Measurements from ENCODE around the gene DOCK2. TPM values are rescaled to one million over a fixed set of nuclear protein-coding genes. Genes with fewer than 3 reads are reported as not detected.

The DOCK2 gene
- total and polyA plus RNA-seq, 2 donors (not counting 1 experiment from before 2014, with no cell fraction given): 112 to 330 TPM

DNA sequence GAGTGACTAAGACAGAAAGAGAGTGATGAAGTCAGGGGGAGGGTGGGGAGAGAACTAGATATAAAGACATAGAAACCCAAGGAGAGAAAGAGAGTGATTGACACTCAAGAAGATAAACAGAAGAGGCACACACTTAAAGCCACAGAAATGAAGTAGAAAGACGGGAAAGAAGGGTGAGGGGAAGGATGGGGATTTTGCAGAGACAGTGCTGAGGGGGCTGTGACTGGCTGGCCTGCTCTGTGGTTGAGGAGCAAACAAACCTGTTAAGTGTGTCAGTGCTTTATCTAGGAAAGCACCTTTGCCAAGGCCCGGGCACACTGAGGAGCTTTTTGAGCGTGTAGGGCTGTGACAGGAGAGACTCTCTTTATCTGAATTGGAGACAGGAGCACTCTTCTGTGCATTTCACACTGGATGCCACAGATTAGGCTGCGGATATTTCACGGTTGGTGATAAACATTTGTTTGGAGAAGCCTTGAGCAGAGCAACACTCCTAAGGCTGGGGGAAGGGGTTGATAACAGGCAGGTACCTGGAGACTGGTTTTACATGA lies 109.1 kb downstream of the DOCK2 start:
- Mint-ChIP-seq H3K9me3 (ENCODE audit: insufficient read depth) (no peaks in the 10 kb centered on the region), H3K27me3 (no peaks in the 10 kb centered on the region), H3K4me3 (no peak overlapping the region), H3K4me1 (no peaks in the 10 kb centered on the region), H3K27ac (no peak overlapping the region)
- H3K27me3 ChIP-seq (replicated peaks in 1 of 4; ENCODE audit: control extremely low read depth in 1 of 4, control insufficient read depth in 3 of 4, insufficient read depth in 4 of 4, low read length in 3 of 4): no peaks in the 10 kb centered on the region
- 88% methylated on average over 5 of the region's 5 CpGs for WGBS (ENCODE audit: insufficient coverage)
- no peak overlapping the region for H2AFZ ChIP-seq (ENCODE audit: insufficient read depth, low read depth, low read length, poor library complexity, severe bottlenecking)
- H3K9me3 ChIP-seq (ENCODE audit: control extremely low read depth in 1 of 3, control insufficient read depth in 2 of 3, insufficient read depth in 1 of 3, low read length in 2 of 3): no peaks in the 10 kb centered on the region
- CTCF ChIA-PET: no interaction called here
- H3K27ac ChIP-seq (ENCODE audit: low read length in 2 of 2): no peak overlapping the region
- intact Hi-C loops (cut with micrococcal nuclease): no loop called here
- H4K20me1 ChIP-seq (ENCODE audit: control insufficient read depth, insufficient read depth, low read length, poor library complexity, severe bottlenecking): peaks cover 23% of the 10 kb centered on the region
- H3K4me1 ChIP-seq (ENCODE audit: control insufficient read depth in 2 of 2, insufficient read depth in 2 of 2, low read length in 2 of 2): no peaks in the 10 kb centered on the region
- no peak overlapping the region for H3K4me2 ChIP-seq (replicated peaks; ENCODE audit: low read depth, low read length, poor library complexity, severe bottlenecking)
- no peak for TF ChIP-seq EZH2 (IDR thresholded peaks at IDR 0.05; ENCODE audit: borderline replicate concordance, insufficient read depth, low read depth, low read length, poor library complexity, severe bottlenecking)
- TF ChIP-seq, protein P1, sequence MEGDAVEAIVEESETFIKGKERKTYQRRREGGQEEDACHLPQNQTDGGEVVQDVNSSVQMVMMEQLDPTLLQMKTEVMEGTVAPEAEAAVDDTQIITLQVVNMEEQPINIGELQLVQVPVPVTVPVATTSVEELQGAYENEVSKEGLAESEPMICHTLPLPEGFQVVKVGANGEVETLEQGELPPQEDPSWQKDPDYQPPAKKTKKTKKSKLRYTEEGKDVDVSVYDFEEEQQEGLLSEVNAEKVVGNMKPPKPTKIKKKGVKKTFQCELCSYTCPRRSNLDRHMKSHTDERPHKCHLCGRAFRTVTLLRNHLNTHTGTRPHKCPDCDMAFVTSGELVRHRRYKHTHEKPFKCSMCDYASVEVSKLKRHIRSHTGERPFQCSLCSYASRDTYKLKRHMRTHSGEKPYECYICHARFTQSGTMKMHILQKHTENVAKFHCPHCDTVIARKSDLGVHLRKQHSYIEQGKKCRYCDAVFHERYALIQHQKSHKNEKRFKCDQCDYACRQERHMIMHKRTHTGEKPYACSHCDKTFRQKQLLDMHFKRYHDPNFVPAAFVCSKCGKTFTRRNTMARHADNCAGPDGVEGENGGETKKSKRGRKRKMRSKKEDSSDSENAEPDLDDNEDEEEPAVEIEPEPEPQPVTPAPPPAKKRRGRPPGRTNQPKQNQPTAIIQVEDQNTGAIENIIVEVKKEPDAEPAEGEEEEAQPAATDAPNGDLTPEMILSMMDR (IDR thresholded peaks at IDR 0.05): no peak
- H3K9ac ChIP-seq (ENCODE audit: low read length): no peak overlapping the region
- POLR2A ChIA-PET: no interaction called here
- H3K79me2 ChIP-seq (ENCODE audit: control insufficient read depth, insufficient read depth, low read length): peaks cover 18% of the 10 kb centered on the region
- H3K4me3 ChIP-seq (ENCODE audit: control extremely low read depth in 1 of 5, extremely low read depth in 1 of 5, insufficient read depth in 1 of 5, low read depth in 2 of 5, low read length in 4 of 5): no peak overlapping the region
- H3K36me3 ChIP-seq (replicated peaks in 1 of 2; ENCODE audit: control extremely low read depth in 1 of 2, control insufficient read depth in 1 of 2, extremely low read depth in 1 of 2, insufficient read depth in 2 of 2, low read length in 1 of 2): peaks cover 14 to 94% of the 10 kb centered on the region in 2 experiments
- no peak for DNase-seq
- no peak for ATAC-seq (ENCODE audit: low read depth)

DNA sequence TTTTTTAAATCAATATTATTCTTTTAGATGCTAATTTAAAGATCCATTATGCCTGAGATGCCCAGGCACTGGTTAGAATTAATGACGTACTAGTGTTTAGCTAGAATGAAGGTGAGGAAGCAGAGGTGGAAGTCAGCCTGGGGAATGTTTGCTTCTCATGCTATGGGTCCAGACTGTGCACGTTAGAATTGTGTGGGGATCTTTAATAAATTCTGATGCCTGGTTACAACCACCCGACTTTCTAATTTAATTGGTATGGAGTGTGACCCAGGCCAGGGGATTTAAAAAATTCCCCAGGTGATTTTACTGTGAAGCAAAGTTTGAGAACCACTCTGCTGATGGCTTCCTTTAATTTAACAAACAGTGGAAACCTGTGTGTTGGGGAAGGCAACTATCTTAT lies 111.1 kb downstream of the DOCK2 start:
- ChIA-PET CTCF (interaction anchor here (0.6 kb wide), 1 partner anchor 216 kb away, joined by 4 read pairs; no protein-coding TSS in a partner anchor), POLR2A (no interaction called here)
- DNase-seq (no peak), ATAC-seq (ENCODE audit: low read depth) (no peak)
- no peak overlapping the region for H3K9ac ChIP-seq (ENCODE audit: low read length)
- Mint-ChIP-seq H3K4me1 (no peaks in the 10 kb centered on the region), H3K27me3 (no peaks in the 10 kb centered on the region), H3K9me3 (ENCODE audit: insufficient read depth) (no peaks in the 10 kb centered on the region), H3K27ac (no peak overlapping the region), H3K4me3 (no peak overlapping the region)
- peaks cover 10 to 96% of the 10 kb centered on the region in 2 experiments for H3K36me3 ChIP-seq (replicated peaks in 1 of 2; ENCODE audit: control extremely low read depth in 1 of 2, control insufficient read depth in 1 of 2, extremely low read depth in 1 of 2, insufficient read depth in 2 of 2, low read length in 1 of 2)
- WGBS (ENCODE audit: insufficient coverage): 100% methylated on average over 1 of the region's 3 CpGs
- H3K27ac ChIP-seq (ENCODE audit: low read length in 2 of 2): no peak overlapping the region
- H3K4me2 ChIP-seq (replicated peaks; ENCODE audit: low read depth, low read length, poor library complexity, severe bottlenecking): no peak overlapping the region
- no peak overlapping the region for H3K4me3 ChIP-seq (ENCODE audit: control extremely low read depth in 1 of 5, extremely low read depth in 1 of 5, insufficient read depth in 1 of 5, low read depth in 2 of 5, low read length in 4 of 5)
- peaks cover 18% of the 10 kb centered on the region for H4K20me1 ChIP-seq (ENCODE audit: control insufficient read depth, insufficient read depth, low read length, poor library complexity, severe bottlenecking)
- intact Hi-C loops (cut with micrococcal nuclease): no loop called here
- H2AFZ ChIP-seq (ENCODE audit: insufficient read depth, low read depth, low read length, poor library complexity, severe bottlenecking): no peak overlapping the region
- H3K4me1 ChIP-seq (ENCODE audit: control insufficient read depth in 2 of 2, insufficient read depth in 2 of 2, low read length in 2 of 2): no peaks in the 10 kb centered on the region
- peaks cover 14% of the 10 kb centered on the region for H3K79me2 ChIP-seq (ENCODE audit: control insufficient read depth, insufficient read depth, low read length)
- H3K9me3 ChIP-seq (ENCODE audit: control extremely low read depth in 1 of 3, control insufficient read depth in 2 of 3, insufficient read depth in 1 of 3, low read length in 2 of 3): no peaks in the 10 kb centered on the region
- TF ChIP-seq, protein P1 (IDR thresholded peaks at IDR 0.05): no peak
- no peak for TF ChIP-seq EZH2 (IDR thresholded peaks at IDR 0.05; ENCODE audit: borderline replicate concordance, insufficient read depth, low read depth, low read length, poor library complexity, severe bottlenecking)
- no peaks in the 10 kb centered on the region for H3K27me3 ChIP-seq (replicated peaks in 1 of 4; ENCODE audit: control extremely low read depth in 1 of 4, control insufficient read depth in 3 of 4, insufficient read depth in 4 of 4, low read length in 3 of 4)
